ENCODE measurements around the gene TAF7.
"Not testable (repeated sequence)": the region's sequence is repeated elsewhere in the genome, so short reads cannot be mapped to it uniquely, and the experiment has no call there.

GRCh38 chr5:141332571-141332970, 12.0 kb upstream of the TAF7 start:
- TF ChIP-seq POLR2AphosphoS5 (IDR thresholded peaks at IDR 0.05; ENCODE audit: control insufficient read depth, insufficient read depth, low read depth, low read length); POLR2A (conservative IDR thresholded peaks at IDR 0.05); HDAC2 (IDR thresholded peaks at IDR 0.05); CTCF (IDR thresholded peaks at IDR 0.05 in 2 of 3, conservative IDR thresholded peaks at IDR 0.05 in 1 of 3; ENCODE audit: insufficient read depth in 2 of 3, low read depth in 1 of 3, low read length in 3 of 3); DDX20 (tag; IDR thresholded peaks at IDR 0.05; ENCODE audit: low read depth); ZNF277 (CRISPR knock-in tag; IDR thresholded peaks at IDR 0.05; ENCODE audit: borderline replicate concordance); KLF16 (IDR thresholded peaks at IDR 0.05): not testable (repeated sequence)
- TF ChIP-seq, protein P1, sequence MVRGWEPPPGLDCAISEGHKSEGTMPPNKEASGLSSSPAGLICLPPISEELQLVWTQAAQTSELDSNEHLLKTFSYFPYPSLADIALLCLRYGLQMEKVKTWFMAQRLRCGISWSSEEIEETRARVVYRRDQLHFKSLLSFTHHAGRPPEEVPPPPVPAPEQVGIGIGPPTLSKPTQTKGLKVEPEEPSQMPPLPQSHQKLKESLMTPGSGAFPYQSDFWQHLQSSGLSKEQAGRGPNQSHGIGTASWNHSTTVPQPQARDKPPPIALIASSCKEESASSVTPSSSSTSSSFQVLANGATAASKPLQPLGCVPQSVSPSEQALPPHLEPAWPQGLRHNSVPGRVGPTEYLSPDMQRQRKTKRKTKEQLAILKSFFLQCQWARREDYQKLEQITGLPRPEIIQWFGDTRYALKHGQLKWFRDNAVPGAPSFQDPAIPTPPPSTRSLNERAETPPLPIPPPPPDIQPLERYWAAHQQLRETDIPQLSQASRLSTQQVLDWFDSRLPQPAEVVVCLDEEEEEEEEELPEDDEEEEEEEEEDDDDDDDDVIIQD (CRISPR knock-in tag; IDR thresholded peaks at IDR 0.05): not testable (repeated sequence)
